Mesothelial cell of epicardium (in vitro differentiated cells): ENCODE measurements around the gene PIGO. TPM values are rescaled to one million over a fixed set of nuclear protein-coding genes. Genes with fewer than 3 reads are reported as not detected.
A peak's percentile ranks its signal among the peaks of the same experiment; 100 is the strongest.

Source experiments
- DNase-seq, 2 experiments: peaks; one replicate each; pipeline ENCODE4 v3.0.0; 2021; ENCODE audit warnings: low spot score in 2 of 2; ENCODE audit not compliant: unreplicated experiment in 2 of 2
- H3K27ac Mint-ChIP-seq: 2 replicates; pipeline ENCODE4 v1.8.0; 2021; ENCODE audit warnings: mixed read lengths
- H3K27me3 Mint-ChIP-seq: 2 replicates; pipeline ENCODE4 v1.8.0; 2021; ENCODE audit warnings: low read depth, mixed read lengths
- H3K36me3 Mint-ChIP-seq: 2 replicates; pipeline ENCODE4 v1.8.0; 2021; ENCODE audit warnings: mixed read lengths
- H3K4me1 Mint-ChIP-seq: 2 replicates; pipeline ENCODE4 v1.8.0; 2021; ENCODE audit warnings: mixed read lengths
- H3K4me3 Mint-ChIP-seq: 2 replicates; pipeline ENCODE4 v1.8.0; 2021; ENCODE audit warnings: mild to moderate bottlenecking, moderate library complexity, mixed read lengths
- H3K9me3 Mint-ChIP-seq: 2 replicates; pipeline ENCODE4 v1.8.0; 2021; ENCODE audit warnings: mixed read lengths
- CTCF ChIP-seq: fragments of 200-600 bp; sonication (generic); IDR thresholded peaks from one replicate; pipeline ENCODE4 v1.5.0; 2021; ENCODE audit warnings: antibody characterized with exemption; ENCODE audit not compliant: unreplicated experiment
- total RNA-seq: library from RNA; stranded (reverse); gene quantifications from 3 replicates; pipeline ENCODE4 v1.2.1, GENCODE V29; 2021

The PIGO gene
- total RNA-seq, 1 donor from 2014 or later = 28.4 TPM

- Mint-ChIP-seq H3K27ac (peak within 1 kb of the TSS; percentile 98), H3K9me3 (no peaks in the 10 kb centered on the region), H3K27me3 (no peaks in the 10 kb centered on the region), H3K4me1 (peaks cover 41% of the 10 kb centered on the region), H3K36me3 (peaks cover 11% of the 10 kb centered on the region), H3K4me3 (peak within 1 kb of the TSS; percentile 92)
- no peak for TF ChIP-seq CTCF
- DNase-seq = peak; percentile 98
Observed at GRCh38 chr9:35072461-35073278, 23.7 kb downstream of the PIGO start, which contains the start of gene VCP. TSS of gene VCP (minus strand) at chr9:35072625. CDS start at chr9:35072353, 272 bp downstream.

- Mint-ChIP-seq H3K9me3 (no peaks in the 10 kb centered on the region), H3K4me1 (peaks cover 38% of the 10 kb centered on the region), H3K27me3 (no peaks in the 10 kb centered on the region), H3K4me3 (peak overlapping the region; percentile 92), H3K27ac (peak overlapping the region; percentile 98), H3K36me3 (peaks cover 16% of the 10 kb centered on the region)
- TF ChIP-seq CTCF = peak; percentile 29
- peak; percentile 55 to 80 for DNase-seq
Observed at GRCh38 chr9:35071814-35072460, 24.5 kb downstream of the PIGO start.

GRCh38 chr9:35070823-35071813, 25.3 kb downstream of the PIGO start:
- H3K4me1 Mint-ChIP-seq = peaks cover 38% of the 10 kb centered on the region
- peak overlapping the region; percentile 98 for H3K27ac Mint-ChIP-seq
- no peaks in the 10 kb centered on the region for H3K9me3 Mint-ChIP-seq
- H3K27me3 Mint-ChIP-seq = no peaks in the 10 kb centered on the region
- peaks cover 21% of the 10 kb centered on the region for H3K36me3 Mint-ChIP-seq
- H3K4me3 Mint-ChIP-seq = peak overlapping the region; percentile 92
- TF ChIP-seq CTCF = no peak
- DNase-seq = no peak

- H3K36me3 Mint-ChIP-seq = peaks cover 31% of the 10 kb centered on the region
- DNase-seq = no peak
- no peak overlapping the region for H3K27ac Mint-ChIP-seq
Observed at GRCh38 chr9:35069020-35069419, 27.4 kb downstream of the PIGO start.

More at GRCh38 chr9:35069020-35069419, 27.4 kb downstream of the PIGO start:
- H3K27me3 Mint-ChIP-seq = no peaks in the 10 kb centered on the region
- TF ChIP-seq CTCF = no peak
- no peaks in the 10 kb centered on the region for H3K9me3 Mint-ChIP-seq
- H3K4me3 Mint-ChIP-seq = peak overlapping the region; percentile 16
- H3K4me1 Mint-ChIP-seq = peaks cover 38% of the 10 kb centered on the region
